ENCODE measurements around the gene ATF5.
A peak's percentile ranks its signal among the peaks of the same experiment; 100 is the strongest.
"Not testable (repeated sequence)": the region's sequence is repeated elsewhere in the genome, so short reads cannot be mapped to it uniquely, and the experiment has no call there.

Gene ATF5

GRCh38 chr19:49924004-49924880, 4.8 kb upstream of the ATF5 start:
- H3K9me3 Mint-ChIP-seq: no peaks in the 10 kb centered on the region
- H3K4me1 Mint-ChIP-seq (ENCODE audit: low read depth): peaks cover 33% of the 10 kb centered on the region
- no peak overlapping the region for H3K27ac Mint-ChIP-seq
- H3K36me3 Mint-ChIP-seq (ENCODE audit: low read depth): peaks cover 41% of the 10 kb centered on the region
- no peaks in the 10 kb centered on the region for H3K27me3 Mint-ChIP-seq (ENCODE audit: low read depth)
- no peak overlapping the region for H3K4me3 Mint-ChIP-seq

DNA sequence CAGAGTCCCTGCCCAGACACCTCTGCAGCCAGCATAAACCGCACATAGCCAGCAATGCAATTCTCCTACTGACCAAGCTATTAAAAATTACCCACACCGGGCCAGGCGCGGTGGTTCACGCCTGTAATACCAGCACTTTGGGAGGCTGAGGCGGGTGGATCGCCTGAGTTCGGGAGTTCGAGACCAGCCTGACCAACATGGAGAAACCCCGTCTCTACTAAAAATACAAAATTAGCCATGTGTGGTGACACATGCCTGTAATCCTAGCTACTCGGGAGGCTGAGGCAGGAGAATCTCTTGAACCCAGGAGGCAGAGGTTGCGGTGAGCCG, 4.2 kb upstream of the ATF5 start:
- not testable (repeated sequence) for H3K27ac Mint-ChIP-seq; H3K9me3 Mint-ChIP-seq; H3K27me3 Mint-ChIP-seq (ENCODE audit: low read depth); H3K4me3 Mint-ChIP-seq
- H3K4me1 Mint-ChIP-seq (ENCODE audit: low read depth): peaks cover 32% of the 10 kb centered on the region
- H3K36me3 Mint-ChIP-seq (ENCODE audit: low read depth): peaks cover 42% of the 10 kb centered on the region

DNA sequence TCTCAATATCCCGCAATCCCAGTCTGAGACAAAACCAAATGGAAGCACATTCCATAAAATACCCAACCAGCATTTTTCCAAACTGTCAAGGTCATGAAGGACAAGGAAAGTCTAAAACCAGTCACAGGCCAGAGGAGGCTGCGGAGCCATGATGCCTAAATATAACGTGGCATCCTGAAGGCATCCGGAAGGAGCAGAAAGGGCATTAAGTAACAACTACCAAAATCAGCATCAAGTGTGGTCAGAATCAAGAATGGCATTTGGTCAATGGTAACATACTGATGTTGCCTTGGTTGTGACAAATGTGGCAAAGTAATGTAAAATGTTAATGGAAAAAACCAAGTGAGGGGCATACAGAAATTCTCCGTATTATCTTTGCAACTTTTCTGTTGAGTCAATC, 3.5 kb upstream of the ATF5 start:
- Mint-ChIP-seq H3K4me1 (ENCODE audit: low read depth) (peaks cover 36% of the 10 kb centered on the region), H3K36me3 (ENCODE audit: low read depth) (peaks cover 46% of the 10 kb centered on the region), H3K27me3 (ENCODE audit: low read depth) (no peaks in the 10 kb centered on the region), H3K4me3 (no peak overlapping the region), H3K27ac (no peak overlapping the region), H3K9me3 (no peaks in the 10 kb centered on the region)

GRCh38 chr19:49926515-49926914, 2.5 kb upstream of the ATF5 start:
- H3K4me1 Mint-ChIP-seq (ENCODE audit: low read depth): peaks cover 41% of the 10 kb centered on the region
- H3K4me3 Mint-ChIP-seq: peak overlapping the region; percentile 21

GRCh38 chr19:49927526-49928264, 1.3 kb upstream of the ATF5 start:
- Mint-ChIP-seq H3K36me3 (ENCODE audit: low read depth) (peaks cover 49% of the 10 kb centered on the region), H3K4me3 (peak overlapping the region; percentile 100), H3K4me1 (ENCODE audit: low read depth) (peaks cover 44% of the 10 kb centered on the region), H3K9me3 (peaks cover 4% of the 10 kb centered on the region), H3K27me3 (ENCODE audit: low read depth) (no peaks in the 10 kb centered on the region), H3K27ac (peak overlapping the region; percentile 96)

More at GRCh38 chr19:49926515-49926914, 2.5 kb upstream of the ATF5 start:
- Mint-ChIP-seq H3K27ac (no peak overlapping the region), H3K9me3 (no peaks in the 10 kb centered on the region), H3K27me3 (ENCODE audit: low read depth) (no peaks in the 10 kb centered on the region), H3K36me3 (ENCODE audit: low read depth) (peaks cover 47% of the 10 kb centered on the region)

- H3K36me3 Mint-ChIP-seq (ENCODE audit: low read depth): peaks cover 54% of the 10 kb centered on the region
- peaks cover 49% of the 10 kb centered on the region for H3K4me1 Mint-ChIP-seq (ENCODE audit: low read depth)
Measured at GRCh38 chr19:49929611-49930482, 842 bp downstream of the ATF5 start.

GRCh38 chr19:49930483-49931011, 1.5 kb downstream of the ATF5 start:
- Mint-ChIP-seq H3K9me3 (peaks cover 4% of the 10 kb centered on the region), H3K27ac (peak overlapping the region; percentile 99), H3K27me3 (ENCODE audit: low read depth) (no peaks in the 10 kb centered on the region), H3K4me1 (ENCODE audit: low read depth) (peaks cover 45% of the 10 kb centered on the region), H3K4me3 (peak overlapping the region; percentile 100), H3K36me3 (ENCODE audit: low read depth) (peaks cover 50% of the 10 kb centered on the region)

More at GRCh38 chr19:49929611-49930482, 842 bp downstream of the ATF5 start:
- Mint-ChIP-seq H3K27ac (peak overlapping the region; percentile 99), H3K27me3 (ENCODE audit: low read depth) (no peaks in the 10 kb centered on the region), H3K4me3 (peak overlapping the region; percentile 100), H3K9me3 (peaks cover 4% of the 10 kb centered on the region)

DNA sequence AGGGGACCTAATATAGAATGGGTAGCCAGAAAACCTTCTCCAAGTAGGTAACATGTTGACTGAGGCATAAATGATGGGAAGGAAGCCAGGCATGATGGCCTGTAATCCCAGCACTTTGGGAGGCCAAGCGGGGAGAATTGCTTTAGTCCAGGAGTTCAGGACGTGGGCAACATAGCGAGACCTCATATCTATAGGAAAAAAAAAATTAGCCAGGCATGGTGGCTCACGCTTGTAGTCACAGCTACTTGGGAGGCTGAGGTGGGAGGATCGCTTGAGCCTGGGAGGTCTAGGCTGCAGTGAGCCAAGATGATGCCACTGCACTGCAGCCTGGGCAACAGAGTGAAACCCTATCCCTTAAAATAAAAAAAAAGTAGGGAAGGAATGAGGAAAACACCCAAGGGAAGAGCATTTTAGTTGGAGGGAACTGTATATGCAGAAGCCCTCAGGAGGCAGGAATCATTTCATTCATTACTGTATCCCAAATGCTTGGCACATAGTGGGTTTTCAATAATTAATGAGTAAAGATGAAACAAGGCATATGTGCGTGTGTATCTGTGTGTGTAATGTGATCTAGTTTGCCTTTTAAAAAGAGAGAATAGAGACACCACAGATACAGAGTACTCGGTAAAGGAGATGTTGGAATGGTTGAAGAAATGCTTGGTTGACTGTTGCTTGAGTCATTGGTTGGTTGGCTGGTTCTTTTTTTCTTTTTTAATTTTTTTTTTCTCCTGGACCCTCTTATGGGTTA, 2.5 kb downstream of the ATF5 start:
- Mint-ChIP-seq H3K36me3 (ENCODE audit: low read depth) (peaks cover 47% of the 10 kb centered on the region), H3K4me3 (no peak overlapping the region), H3K9me3 (peaks cover 4% of the 10 kb centered on the region), H3K27ac (peak overlapping the region; percentile 22), H3K27me3 (ENCODE audit: low read depth) (peaks cover 4% of the 10 kb centered on the region), H3K4me1 (ENCODE audit: low read depth) (peaks cover 43% of the 10 kb centered on the region)

DNA sequence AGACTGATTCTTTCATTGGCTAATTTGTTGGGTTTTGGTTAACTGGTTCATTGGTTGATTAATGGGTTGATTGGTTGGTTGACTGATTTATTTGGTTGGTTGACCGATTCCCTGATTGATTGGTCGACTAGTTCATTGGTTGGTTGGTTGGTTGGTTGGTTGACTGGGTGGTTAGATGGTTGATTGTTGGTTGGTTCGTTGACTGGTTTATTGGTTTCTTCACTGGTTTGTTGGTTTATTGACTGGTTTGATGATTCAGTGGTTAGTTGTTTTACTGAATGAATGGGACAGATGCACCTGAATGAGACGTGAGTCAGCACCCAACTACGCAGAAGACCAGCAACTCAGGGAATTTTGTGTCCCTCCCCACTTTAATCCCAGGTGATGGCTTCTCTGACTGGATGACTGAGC, 3.0 kb downstream of the ATF5 start:
- H3K4me1 Mint-ChIP-seq (ENCODE audit: low read depth): peaks cover 42% of the 10 kb centered on the region
- peak overlapping the region; percentile 34 for H3K27ac Mint-ChIP-seq
- peaks cover 4% of the 10 kb centered on the region for H3K9me3 Mint-ChIP-seq
- peaks cover 45% of the 10 kb centered on the region for H3K36me3 Mint-ChIP-seq (ENCODE audit: low read depth)
- H3K4me3 Mint-ChIP-seq: peak overlapping the region; percentile 15
- peaks cover 10% of the 10 kb centered on the region for H3K27me3 Mint-ChIP-seq (ENCODE audit: low read depth)

DNA sequence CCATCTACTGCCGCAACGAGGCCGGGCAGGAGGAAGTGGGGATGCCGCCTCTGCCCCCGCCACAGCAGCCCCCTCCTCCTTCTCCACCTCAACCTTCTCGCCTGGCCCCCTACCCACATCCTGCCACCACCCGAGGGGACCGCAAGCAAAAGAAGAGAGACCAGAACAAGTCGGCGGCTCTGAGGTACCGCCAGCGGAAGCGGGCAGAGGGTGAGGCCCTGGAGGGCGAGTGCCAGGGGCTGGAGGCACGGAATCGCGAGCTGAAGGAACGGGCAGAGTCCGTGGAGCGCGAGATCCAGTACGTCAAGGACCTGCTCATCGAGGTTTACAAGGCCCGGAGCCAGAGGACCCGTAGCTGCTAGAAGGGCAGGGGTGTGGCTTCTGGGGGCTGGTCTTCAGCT, 3.7 kb downstream of the ATF5 start:
- H3K4me1 Mint-ChIP-seq (ENCODE audit: low read depth): peaks cover 35% of the 10 kb centered on the region
- peaks cover 38% of the 10 kb centered on the region for H3K36me3 Mint-ChIP-seq (ENCODE audit: low read depth)
- peaks cover 4% of the 10 kb centered on the region for H3K9me3 Mint-ChIP-seq
- H3K4me3 Mint-ChIP-seq: no peak overlapping the region
- peak overlapping the region; percentile 14 for H3K27ac Mint-ChIP-seq
- H3K27me3 Mint-ChIP-seq (ENCODE audit: low read depth): peaks cover 10% of the 10 kb centered on the region

DNA sequence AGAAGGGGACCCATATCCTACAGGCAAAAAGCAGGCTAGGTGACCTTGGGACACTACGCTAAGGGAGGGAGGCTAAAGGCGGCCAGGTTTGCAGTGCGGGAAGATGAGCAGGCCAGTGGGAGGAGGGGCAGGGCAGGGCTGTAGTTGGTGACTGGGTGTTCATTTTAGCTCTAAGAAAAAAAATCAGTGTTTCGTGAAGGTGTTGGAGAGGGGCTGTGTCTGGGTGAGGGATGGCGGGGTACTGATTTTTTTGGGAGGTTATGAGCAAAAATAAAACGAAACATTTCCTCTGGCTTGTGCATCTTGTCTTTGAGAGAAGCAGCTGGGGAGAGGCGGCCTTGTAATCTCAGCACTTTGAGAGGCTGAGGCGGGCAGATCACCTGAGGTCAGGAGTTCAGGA, 4.6 kb downstream of the ATF5 start:
- H3K4me3 Mint-ChIP-seq: peak overlapping the region; percentile 10
- peaks cover 4% of the 10 kb centered on the region for H3K9me3 Mint-ChIP-seq
- H3K4me1 Mint-ChIP-seq (ENCODE audit: low read depth): peaks cover 30% of the 10 kb centered on the region
- peaks cover 10% of the 10 kb centered on the region for H3K27me3 Mint-ChIP-seq (ENCODE audit: low read depth)
- H3K27ac Mint-ChIP-seq: no peak overlapping the region
- peaks cover 33% of the 10 kb centered on the region for H3K36me3 Mint-ChIP-seq (ENCODE audit: low read depth)

GRCh38 chr19:49936549-49936948, 7.5 kb downstream of the ATF5 start:
- Mint-ChIP-seq H3K27me3 (ENCODE audit: low read depth) (peaks cover 10% of the 10 kb centered on the region), H3K4me3 (no peak overlapping the region), H3K4me1 (ENCODE audit: low read depth) (peaks cover 18% of the 10 kb centered on the region), H3K9me3 (peaks cover 4% of the 10 kb centered on the region), H3K36me3 (ENCODE audit: low read depth) (peaks cover 15% of the 10 kb centered on the region), H3K27ac (no peak overlapping the region)

DNA sequence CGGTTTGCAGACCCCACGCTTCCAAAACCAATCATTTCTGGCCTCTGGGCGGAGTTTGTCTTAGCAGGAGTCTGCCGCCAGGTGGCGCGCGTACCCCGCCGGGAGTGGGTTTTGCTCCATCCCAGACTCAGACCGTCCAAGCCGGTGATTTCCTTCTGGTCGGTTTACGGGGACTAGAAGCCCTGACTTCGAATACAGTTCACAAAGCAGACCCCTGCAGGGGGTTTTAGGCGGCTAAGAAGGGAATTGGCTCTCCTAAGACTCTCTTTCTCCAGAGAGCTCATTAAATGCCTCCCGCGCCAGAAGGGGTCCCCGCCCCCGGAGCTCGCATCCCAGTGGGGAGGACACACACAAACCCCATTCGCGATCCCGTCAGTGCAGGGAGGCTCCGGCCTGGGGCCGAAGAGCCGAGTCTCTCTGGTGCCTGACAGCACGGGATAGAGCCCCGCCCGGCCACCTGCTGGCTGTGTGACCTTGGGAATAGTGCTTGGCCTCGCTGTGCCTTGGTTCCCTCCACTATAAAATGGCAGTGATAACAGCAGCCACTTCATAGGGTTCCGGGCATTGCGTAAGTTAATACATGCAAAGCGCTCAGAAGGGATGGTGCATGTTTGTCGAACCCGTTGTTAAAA, 8.9 kb downstream of the ATF5 start:
- H3K4me3 Mint-ChIP-seq: no peak overlapping the region
- H3K27ac Mint-ChIP-seq: no peak overlapping the region
- H3K36me3 Mint-ChIP-seq (ENCODE audit: low read depth): peaks cover 7% of the 10 kb centered on the region
- H3K9me3 Mint-ChIP-seq: no peaks in the 10 kb centered on the region
- H3K4me1 Mint-ChIP-seq (ENCODE audit: low read depth): peaks cover 8% of the 10 kb centered on the region
- peaks cover 13% of the 10 kb centered on the region for H3K27me3 Mint-ChIP-seq (ENCODE audit: low read depth)

All from T-helper 1 cell treated with Interleukin-12 subunit alpha and Interleukin-12 subunit beta and Interleukin-4 antibody, amounts not matched to agents 30 μg/mL and 1 μg/mL, for 36 hours (primary cell).